ENCODE measurements around the gene MRPL40.

Gene MRPL40

GRCh38 chr22:19412923-19413322 lies 19.4 kb upstream of the MRPL40 start:
- TF ChIP-seq SIN3A (IDR thresholded peaks at IDR 0.05; ENCODE audit: borderline replicate concordance, insufficient read depth, low read length) (no peak), POLR2AphosphoS5 (IDR thresholded peaks at IDR 0.05; ENCODE audit: low read depth, low read length) (no peak), FOXP2 (optimal IDR thresholded peaks at IDR 0.05; ENCODE audit: borderline replicate concordance, extremely low read depth, extremely low read length, insufficient read depth) (no peak), TAF1 (IDR thresholded peaks at IDR 0.05; ENCODE audit: borderline replicate concordance, insufficient read depth, low read length) (no peak)
- TF ChIP-seq, protein P1, sequence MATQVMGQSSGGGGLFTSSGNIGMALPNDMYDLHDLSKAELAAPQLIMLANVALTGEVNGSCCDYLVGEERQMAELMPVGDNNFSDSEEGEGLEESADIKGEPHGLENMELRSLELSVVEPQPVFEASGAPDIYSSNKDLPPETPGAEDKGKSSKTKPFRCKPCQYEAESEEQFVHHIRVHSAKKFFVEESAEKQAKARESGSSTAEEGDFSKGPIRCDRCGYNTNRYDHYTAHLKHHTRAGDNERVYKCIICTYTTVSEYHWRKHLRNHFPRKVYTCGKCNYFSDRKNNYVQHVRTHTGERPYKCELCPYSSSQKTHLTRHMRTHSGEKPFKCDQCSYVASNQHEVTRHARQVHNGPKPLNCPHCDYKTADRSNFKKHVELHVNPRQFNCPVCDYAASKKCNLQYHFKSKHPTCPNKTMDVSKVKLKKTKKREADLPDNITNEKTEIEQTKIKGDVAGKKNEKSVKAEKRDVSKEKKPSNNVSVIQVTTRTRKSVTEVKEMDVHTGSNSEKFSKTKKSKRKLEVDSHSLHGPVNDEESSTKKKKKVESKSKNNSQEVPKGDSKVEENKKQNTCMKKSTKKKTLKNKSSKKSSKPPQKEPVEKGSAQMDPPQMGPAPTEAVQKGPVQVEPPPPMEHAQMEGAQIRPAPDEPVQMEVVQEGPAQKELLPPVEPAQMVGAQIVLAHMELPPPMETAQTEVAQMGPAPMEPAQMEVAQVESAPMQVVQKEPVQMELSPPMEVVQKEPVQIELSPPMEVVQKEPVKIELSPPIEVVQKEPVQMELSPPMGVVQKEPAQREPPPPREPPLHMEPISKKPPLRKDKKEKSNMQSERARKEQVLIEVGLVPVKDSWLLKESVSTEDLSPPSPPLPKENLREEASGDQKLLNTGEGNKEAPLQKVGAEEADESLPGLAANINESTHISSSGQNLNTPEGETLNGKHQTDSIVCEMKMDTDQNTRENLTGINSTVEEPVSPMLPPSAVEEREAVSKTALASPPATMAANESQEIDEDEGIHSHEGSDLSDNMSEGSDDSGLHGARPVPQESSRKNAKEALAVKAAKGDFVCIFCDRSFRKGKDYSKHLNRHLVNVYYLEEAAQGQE (IDR thresholded peaks at IDR 0.05; ENCODE audit: insufficient read depth in 1 of 2, low read depth in 2 of 2, low read length in 2 of 2) = no peak

- TF ChIP-seq TAF1 (IDR thresholded peaks at IDR 0.05; ENCODE audit: borderline replicate concordance, insufficient read depth, low read length) (no peak), FOXP2 (optimal IDR thresholded peaks at IDR 0.05; ENCODE audit: borderline replicate concordance, extremely low read depth, extremely low read length, insufficient read depth) (no peak), POLR2AphosphoS5 (IDR thresholded peaks at IDR 0.05; ENCODE audit: low read depth, low read length) (no peak), SIN3A (IDR thresholded peaks at IDR 0.05; ENCODE audit: borderline replicate concordance, insufficient read depth, low read length) (no peak)
- TF ChIP-seq, protein P1 (IDR thresholded peaks at IDR 0.05; ENCODE audit: insufficient read depth in 1 of 2, low read depth in 2 of 2, low read length in 2 of 2) = no peak
These were observed 13.3 kb upstream of the MRPL40 start for GRCh38 chr22:19419086-19419463.

DNA sequence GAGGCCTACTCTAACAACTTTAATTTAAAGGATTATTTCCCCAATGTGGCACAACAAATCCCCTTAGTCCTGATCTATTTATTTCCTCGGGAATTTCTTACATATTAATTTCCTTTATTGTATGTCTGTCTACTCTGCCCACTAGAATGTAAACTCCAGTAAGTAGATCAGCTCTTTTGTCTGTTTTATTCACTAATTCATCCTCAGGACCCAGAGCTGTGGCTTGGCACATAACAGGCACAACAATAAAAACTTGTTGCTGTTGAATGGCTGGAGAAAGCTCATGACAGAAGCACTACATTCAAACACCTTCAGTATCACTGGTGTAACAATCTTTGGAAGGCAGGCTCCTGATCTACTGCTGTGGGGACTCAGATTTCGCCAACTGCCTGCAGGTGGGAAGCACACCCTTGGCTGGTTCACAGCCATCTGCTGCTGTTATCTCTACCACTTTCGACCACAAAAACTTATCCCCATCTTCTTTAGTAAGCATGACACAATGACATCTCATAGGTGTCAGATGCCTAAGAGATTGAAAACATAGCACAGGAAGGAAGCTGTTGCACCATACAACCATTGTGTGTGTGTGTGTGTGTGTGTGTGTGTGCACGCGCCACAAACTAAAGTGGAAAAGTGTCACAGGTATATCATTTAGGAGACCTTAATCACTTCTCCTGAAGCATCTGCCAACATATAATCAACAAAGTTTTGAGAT lies 12.7 kb upstream of the MRPL40 start:
- TF ChIP-seq POLR2AphosphoS5 (IDR thresholded peaks at IDR 0.05; ENCODE audit: low read depth, low read length) = no peak
- TF ChIP-seq TAF1 (IDR thresholded peaks at IDR 0.05; ENCODE audit: borderline replicate concordance, insufficient read depth, low read length) = no peak
- TF ChIP-seq, protein P1 (IDR thresholded peaks at IDR 0.05; ENCODE audit: insufficient read depth in 1 of 2, low read depth in 2 of 2, low read length in 2 of 2) = no peak
- TF ChIP-seq FOXP2 (optimal IDR thresholded peaks at IDR 0.05; ENCODE audit: borderline replicate concordance, extremely low read depth, extremely low read length, insufficient read depth) = no peak
- TF ChIP-seq SIN3A (IDR thresholded peaks at IDR 0.05; ENCODE audit: borderline replicate concordance, insufficient read depth, low read length) = no peak

DNA sequence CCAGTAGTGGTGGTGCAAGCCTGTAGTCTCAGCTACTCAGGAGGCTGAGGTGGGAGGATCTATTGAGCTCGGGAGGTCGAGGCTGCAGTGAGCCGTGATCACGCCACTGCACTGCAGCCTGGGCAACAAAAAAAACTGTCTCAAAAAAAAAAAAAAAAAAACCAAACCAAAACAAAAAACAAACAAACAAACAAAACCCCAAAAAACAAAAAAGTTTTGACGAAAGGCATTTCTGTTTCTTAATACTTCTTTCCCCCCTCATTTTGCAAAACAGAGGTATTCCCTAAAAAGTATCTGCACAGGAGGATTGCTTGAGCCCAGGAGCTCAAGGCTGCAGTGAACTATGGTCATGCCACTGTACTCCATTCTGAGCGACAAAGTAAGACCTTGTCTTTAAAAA lies 12.0 kb upstream of the MRPL40 start:
- TF ChIP-seq POLR2AphosphoS5 (IDR thresholded peaks at IDR 0.05; ENCODE audit: low read depth, low read length) = no peak
- TF ChIP-seq, protein P1 (IDR thresholded peaks at IDR 0.05; ENCODE audit: insufficient read depth in 1 of 2, low read depth in 2 of 2, low read length in 2 of 2) = no peak
- TF ChIP-seq SIN3A (IDR thresholded peaks at IDR 0.05; ENCODE audit: borderline replicate concordance, insufficient read depth, low read length) = no peak
- no peak for TF ChIP-seq TAF1 (IDR thresholded peaks at IDR 0.05; ENCODE audit: borderline replicate concordance, insufficient read depth, low read length)
- TF ChIP-seq FOXP2 (optimal IDR thresholded peaks at IDR 0.05; ENCODE audit: borderline replicate concordance, extremely low read depth, extremely low read length, insufficient read depth) = no peak

All from PFSK-1 (cell line).